A549 (cell line): ENCODE data around the gene ARL3.

Experiments
- TF ChIP-seq, protein P1 (sequence below): fragments of >200 bp; sonication (Bioruptor Twin); formaldehyde crosslinking; IDR thresholded peaks from 3 replicates; pipeline ENCODE4 v1.5.1; 2016
- TF ChIP-seq, protein P2 (sequence below): IDR thresholded peaks from 2 replicates; pipeline ENCODE4 v1.6.1; 2012

DNA sequence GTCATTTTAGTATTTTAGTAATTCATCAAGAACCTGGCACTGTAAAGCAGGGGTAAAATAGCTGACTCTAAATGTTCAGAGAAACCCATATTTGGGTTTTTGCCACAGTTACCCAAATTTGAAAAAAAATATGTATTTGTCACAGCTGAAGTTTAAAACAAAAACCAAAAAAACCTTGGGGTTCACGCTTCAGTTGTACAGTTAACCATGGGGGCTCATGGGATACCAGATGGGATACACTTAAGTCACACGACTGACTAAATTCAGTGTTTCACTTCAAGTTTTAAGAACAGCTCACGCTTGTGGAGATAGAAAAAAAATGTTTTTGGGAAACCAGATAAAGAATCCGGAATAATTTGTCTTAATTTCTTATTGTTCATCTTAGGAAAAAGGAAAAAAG is 2.1 kb downstream of the ARL3 start:
- TF ChIP-seq, protein P1, sequence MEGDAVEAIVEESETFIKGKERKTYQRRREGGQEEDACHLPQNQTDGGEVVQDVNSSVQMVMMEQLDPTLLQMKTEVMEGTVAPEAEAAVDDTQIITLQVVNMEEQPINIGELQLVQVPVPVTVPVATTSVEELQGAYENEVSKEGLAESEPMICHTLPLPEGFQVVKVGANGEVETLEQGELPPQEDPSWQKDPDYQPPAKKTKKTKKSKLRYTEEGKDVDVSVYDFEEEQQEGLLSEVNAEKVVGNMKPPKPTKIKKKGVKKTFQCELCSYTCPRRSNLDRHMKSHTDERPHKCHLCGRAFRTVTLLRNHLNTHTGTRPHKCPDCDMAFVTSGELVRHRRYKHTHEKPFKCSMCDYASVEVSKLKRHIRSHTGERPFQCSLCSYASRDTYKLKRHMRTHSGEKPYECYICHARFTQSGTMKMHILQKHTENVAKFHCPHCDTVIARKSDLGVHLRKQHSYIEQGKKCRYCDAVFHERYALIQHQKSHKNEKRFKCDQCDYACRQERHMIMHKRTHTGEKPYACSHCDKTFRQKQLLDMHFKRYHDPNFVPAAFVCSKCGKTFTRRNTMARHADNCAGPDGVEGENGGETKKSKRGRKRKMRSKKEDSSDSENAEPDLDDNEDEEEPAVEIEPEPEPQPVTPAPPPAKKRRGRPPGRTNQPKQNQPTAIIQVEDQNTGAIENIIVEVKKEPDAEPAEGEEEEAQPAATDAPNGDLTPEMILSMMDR = no peak
- TF ChIP-seq, protein P2, sequence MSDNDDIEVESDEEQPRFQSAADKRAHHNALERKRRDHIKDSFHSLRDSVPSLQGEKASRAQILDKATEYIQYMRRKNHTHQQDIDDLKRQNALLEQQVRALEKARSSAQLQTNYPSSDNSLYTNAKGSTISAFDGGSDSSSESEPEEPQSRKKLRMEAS = no peak
